Glutamatergic neuron (in vitro differentiated cells): ENCODE results near the gene VAMP5. TPM values are rescaled to one million over a fixed set of nuclear protein-coding genes. Genes with fewer than 3 reads are reported as not detected.
A peak's percentile ranks its signal among the peaks of the same experiment; 100 is the strongest.
"Not testable (repeated sequence)": the region's sequence is repeated elsewhere in the genome, so short reads cannot be mapped to it uniquely, and the experiment has no call there.

Experiments used
- DNase-seq: peaks from one replicate; pipeline ENCODE4 v3.0.0; 2022
- H3K27ac Mint-ChIP-seq: one replicate; pipeline ENCODE4 v1.8.0; 2020; ENCODE audit warnings: mild to moderate bottlenecking, mixed read lengths, inconsistent platforms; ENCODE audit not compliant: unreplicated experiment
- H3K27me3 Mint-ChIP-seq: one replicate; pipeline ENCODE4 v1.8.0; 2020; ENCODE audit warnings: mild to moderate bottlenecking, moderate library complexity, mixed read lengths, inconsistent platforms; ENCODE audit not compliant: unreplicated experiment
- H3K36me3 Mint-ChIP-seq: one replicate; pipeline ENCODE4 v1.8.0; 2020; ENCODE audit warnings: mild to moderate bottlenecking, mixed read lengths, inconsistent platforms; ENCODE audit not compliant: unreplicated experiment
- H3K4me1 Mint-ChIP-seq: one replicate; pipeline ENCODE4 v1.8.0; 2020; ENCODE audit warnings: mild to moderate bottlenecking, low read depth, mixed read lengths, inconsistent platforms; ENCODE audit not compliant: unreplicated experiment
- H3K4me3 Mint-ChIP-seq: one replicate; pipeline ENCODE4 v1.8.0; 2020; ENCODE audit warnings: mild to moderate bottlenecking, mixed read lengths, inconsistent platforms; ENCODE audit not compliant: unreplicated experiment
- H3K9me3 Mint-ChIP-seq: one replicate; pipeline ENCODE4 v1.8.0; 2020; ENCODE audit warnings: mild to moderate bottlenecking, moderate library complexity, mixed read lengths, inconsistent platforms; ENCODE audit not compliant: unreplicated experiment
- total RNA-seq: library from RNA; stranded (reverse); fragmentation: NEBNext Ultra II Directional; extraction: Animal tissue kit (Norgen Biotek cat#: 25700); gene quantifications from one replicate; pipeline ENCODE4 v1.2.1, GENCODE V29; 2021; ENCODE audit not compliant: unreplicated experiment
- TF ChIP-seq, protein P1 (sequence below): fragments of 200-600 bp; sonication (generic); IDR thresholded peaks from one replicate; pipeline ENCODE4 v1.5.0; 2021; ENCODE audit not compliant: partially characterized antibody, unreplicated experiment

VAMP5 gene
- total RNA-seq, 1 donor from 2014 or later = 1.4 TPM

DNA sequence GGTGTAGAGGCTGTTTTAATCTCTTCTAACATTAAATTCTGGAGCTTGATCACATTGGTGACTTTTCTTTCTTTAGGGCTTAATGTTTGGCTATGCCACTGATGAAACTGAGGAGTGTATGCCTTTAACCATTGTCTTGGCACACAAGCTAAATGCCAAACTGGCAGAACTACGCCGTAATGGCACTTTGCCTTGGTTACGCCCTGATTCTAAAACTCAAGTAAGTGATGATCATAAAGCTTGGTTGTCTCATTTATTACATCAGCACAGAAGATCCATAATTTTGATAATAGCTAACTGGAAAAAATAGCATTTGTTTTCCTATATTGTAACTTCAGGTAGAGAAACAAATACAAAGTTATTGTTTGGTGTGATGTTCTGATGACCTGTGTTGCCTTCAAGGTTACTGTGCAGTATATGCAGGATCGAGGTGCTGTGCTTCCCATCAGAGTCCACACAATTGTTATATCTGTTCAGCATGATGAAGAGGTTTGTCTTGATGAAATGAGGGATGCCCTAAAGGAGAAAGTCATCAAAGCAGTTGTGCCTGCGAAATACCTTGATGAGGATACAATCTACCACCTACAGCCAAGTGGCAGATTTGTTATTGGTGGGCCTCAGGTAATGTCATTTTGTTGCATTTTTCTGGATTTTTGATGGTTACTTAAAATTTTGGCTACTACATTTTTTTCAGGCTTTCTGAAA lies 42.3 kb upstream of the VAMP5 start:
- Mint-ChIP-seq H3K9me3 (peaks cover 16% of the 10 kb centered on the region), H3K27me3 (peaks cover 12% of the 10 kb centered on the region), H3K27ac (peak overlapping the region; percentile 14), H3K4me3 (peak overlapping the region; percentile 100), H3K4me1 (peaks cover 34% of the 10 kb centered on the region), H3K36me3 (peaks cover 5% of the 10 kb centered on the region)
- no peak for DNase-seq
- TF ChIP-seq, protein P1, sequence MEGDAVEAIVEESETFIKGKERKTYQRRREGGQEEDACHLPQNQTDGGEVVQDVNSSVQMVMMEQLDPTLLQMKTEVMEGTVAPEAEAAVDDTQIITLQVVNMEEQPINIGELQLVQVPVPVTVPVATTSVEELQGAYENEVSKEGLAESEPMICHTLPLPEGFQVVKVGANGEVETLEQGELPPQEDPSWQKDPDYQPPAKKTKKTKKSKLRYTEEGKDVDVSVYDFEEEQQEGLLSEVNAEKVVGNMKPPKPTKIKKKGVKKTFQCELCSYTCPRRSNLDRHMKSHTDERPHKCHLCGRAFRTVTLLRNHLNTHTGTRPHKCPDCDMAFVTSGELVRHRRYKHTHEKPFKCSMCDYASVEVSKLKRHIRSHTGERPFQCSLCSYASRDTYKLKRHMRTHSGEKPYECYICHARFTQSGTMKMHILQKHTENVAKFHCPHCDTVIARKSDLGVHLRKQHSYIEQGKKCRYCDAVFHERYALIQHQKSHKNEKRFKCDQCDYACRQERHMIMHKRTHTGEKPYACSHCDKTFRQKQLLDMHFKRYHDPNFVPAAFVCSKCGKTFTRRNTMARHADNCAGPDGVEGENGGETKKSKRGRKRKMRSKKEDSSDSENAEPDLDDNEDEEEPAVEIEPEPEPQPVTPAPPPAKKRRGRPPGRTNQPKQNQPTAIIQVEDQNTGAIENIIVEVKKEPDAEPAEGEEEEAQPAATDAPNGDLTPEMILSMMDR = no peak

DNA sequence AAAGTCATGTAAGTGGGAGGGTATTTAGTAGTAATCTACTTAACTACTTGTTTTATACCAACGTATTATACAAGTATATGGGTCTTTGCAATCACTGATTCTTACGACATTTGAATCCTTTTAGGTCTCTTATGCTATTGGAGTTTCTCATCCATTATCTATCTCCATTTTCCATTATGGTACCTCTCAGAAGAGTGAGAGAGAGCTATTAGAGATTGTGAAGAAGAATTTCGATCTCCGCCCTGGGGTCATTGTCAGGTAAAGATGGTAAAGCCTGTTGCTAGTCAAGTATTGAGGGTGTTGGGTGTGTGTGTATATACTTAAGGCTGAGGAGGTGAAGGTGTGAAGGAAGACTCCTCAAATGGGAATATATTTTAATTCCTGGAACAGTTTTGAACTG lies 41.5 kb upstream of the VAMP5 start:
- H3K4me3 Mint-ChIP-seq = peak overlapping the region; percentile 100
- no peak for DNase-seq
- H3K27me3 Mint-ChIP-seq = peaks cover 13% of the 10 kb centered on the region
- TF ChIP-seq, protein P1 = no peak
- peaks cover 13% of the 10 kb centered on the region for H3K9me3 Mint-ChIP-seq
- peaks cover 29% of the 10 kb centered on the region for H3K4me1 Mint-ChIP-seq
- peaks cover 5% of the 10 kb centered on the region for H3K36me3 Mint-ChIP-seq
- peak overlapping the region; percentile 14 for H3K27ac Mint-ChIP-seq

DNA sequence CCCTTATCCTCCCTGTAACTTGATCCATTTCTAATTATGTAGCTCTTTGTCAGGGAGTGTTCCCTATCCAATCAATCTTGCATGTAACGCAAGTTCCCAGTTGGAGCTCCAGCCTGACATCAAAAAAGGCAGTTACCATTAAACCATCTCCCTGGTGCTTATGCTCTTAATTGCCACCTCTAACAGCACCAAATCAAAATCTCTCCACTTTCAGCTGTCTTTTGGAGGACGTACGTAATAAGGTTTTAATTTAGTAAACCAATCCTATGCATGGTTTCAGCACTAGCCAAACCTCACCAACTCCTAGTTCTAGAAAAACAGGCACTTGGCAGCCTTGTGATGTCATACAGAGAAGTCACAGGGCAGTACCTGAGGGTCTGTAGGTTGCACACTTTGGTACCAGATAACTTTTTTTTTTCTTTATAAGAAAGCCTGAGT lies 40.0 kb upstream of the VAMP5 start:
- H3K9me3 Mint-ChIP-seq, DNase-seq, H3K27me3 Mint-ChIP-seq, H3K36me3 Mint-ChIP-seq, H3K4me3 Mint-ChIP-seq: not testable (repeated sequence)
- peak overlapping the region; percentile 59 for H3K27ac Mint-ChIP-seq
- H3K4me1 Mint-ChIP-seq = peaks cover 29% of the 10 kb centered on the region

DNA sequence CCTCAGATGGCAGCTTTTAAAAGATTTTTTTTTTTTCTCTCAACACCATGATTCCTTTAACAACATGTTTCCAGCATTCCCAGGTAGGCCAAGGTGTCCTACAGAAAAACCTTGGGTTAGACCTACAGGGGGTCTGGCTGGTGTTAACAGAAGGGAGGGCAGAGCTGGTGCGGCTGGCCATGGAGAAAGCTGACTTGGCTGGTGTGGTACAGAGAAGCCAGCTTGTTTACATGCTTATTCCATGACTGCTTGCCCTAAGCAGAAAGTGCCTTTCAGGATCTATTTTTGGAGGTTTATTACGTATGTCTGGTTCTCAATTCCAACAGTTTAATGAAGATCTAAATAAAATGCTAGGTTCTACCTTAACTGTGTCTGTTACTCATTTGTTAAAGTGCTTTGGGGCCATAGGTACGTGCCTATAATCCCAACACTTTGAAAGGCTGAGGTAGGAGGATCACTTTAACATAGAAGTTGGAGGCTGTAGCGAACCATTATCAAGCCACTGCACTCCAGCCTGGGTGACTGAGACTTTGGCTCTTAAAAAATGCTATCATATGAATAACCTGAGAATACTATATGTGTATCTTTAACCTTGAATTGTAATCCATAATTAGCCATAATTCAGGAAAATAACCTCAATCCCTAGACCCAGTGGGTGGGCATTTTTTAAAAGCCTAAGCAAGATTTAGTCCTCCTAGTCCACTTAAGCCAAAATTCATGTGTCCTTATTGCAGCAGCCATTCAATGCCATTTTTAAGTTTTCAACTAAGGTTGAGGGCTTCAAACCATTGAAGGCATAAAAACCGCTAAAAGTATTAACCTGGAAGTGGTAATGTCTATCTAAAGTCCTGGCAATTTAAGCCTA lies 39.1 kb upstream of the VAMP5 start:
- not testable (repeated sequence) for H3K36me3 Mint-ChIP-seq, H3K27ac Mint-ChIP-seq, H3K4me3 Mint-ChIP-seq, DNase-seq, H3K9me3 Mint-ChIP-seq, H3K27me3 Mint-ChIP-seq
- peaks cover 31% of the 10 kb centered on the region for H3K4me1 Mint-ChIP-seq

DNA sequence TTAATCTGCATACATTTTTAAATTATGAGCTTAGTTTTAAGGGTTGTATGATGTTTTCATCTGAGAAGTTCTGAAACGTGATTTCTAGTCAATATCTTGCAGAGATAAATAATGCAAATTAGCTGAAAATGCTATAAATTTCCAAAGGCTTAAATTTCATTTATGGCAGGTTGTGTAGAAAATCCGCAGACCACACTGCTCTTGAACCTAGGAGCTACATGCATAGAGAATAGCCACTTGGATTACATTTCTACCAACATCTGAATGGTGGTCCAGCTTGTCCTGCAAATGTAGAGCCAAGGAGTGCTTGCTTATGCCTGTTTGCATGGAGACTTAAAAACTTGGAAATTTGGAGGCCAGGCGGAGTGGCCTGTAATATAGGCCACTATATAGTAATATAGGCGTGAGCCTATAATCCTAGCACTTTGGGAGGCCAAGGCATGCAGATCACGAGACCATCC lies 38.4 kb upstream of the VAMP5 start:
- Mint-ChIP-seq H3K4me1 (peaks cover 26% of the 10 kb centered on the region), H3K4me3 (no peak overlapping the region), H3K9me3 (peaks cover 5% of the 10 kb centered on the region), H3K27ac (no peak overlapping the region), H3K27me3 (peaks cover 3% of the 10 kb centered on the region), H3K36me3 (peaks cover 5% of the 10 kb centered on the region)
- TF ChIP-seq, protein P1 = no peak
- no peak for DNase-seq
